Prostate gland (tissue), 2 donors: ENCODE results near the gene UCK2.

Source experiments
- POLR2A ChIP-seq: fragments of 450-650 bp; IDR thresholded peaks from one replicate; pipeline ENCODE4 v1.6.1; 2016; ENCODE audit warnings: antibody characterized with exemption, mild to moderate bottlenecking
- POLR2AphosphoS5 ChIP-seq: sonication (generic); formaldehyde crosslinking; IDR thresholded peaks from one replicate; pipeline ENCODE4 v1.6.1; 2017; ENCODE audit warnings: antibody characterized with exemption
- TF ChIP-seq, protein P1 (sequence below), 4 experiments: fragments of 200-600 bp in 2 of 4; fragments of 450-650 bp in 2 of 4; sonication (generic) in 2 of 4; IDR thresholded peaks; 1 replicate in 3 of 4; 2 replicates in 1 of 4; pipeline ENCODE4 v1.5.1; 2016 to 2019; ENCODE audit warnings: antibody characterized with exemption in 4 of 4, mild to moderate bottlenecking in 2 of 4, moderate library complexity in 2 of 4

DNA sequence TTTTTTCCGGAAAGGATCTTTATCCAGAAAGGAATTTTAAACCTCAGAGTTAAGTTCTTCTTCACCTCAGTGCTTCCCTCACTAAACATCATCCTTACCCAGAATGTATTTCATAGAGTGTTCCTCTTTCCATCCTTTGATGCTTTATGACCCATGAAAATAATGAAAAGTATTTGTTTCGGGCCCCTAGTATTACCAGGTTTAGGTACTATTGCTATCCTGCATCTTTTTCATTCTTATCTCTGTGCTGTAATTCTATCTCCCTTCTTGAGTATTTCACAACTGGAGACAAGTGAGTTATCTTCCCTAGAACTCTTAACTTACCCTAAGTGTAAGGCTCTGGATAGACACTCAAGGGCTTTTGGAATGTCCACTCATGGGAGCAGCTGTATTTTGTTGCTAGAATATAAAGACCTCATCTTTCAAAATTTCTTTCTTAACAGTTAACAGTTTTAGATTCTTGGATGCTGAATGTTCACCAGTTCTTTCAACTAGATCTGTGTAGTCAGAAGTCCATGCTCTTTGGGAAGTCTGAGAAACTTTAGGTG is 26.2 kb downstream of the UCK2 start:
- TF ChIP-seq, protein P1, sequence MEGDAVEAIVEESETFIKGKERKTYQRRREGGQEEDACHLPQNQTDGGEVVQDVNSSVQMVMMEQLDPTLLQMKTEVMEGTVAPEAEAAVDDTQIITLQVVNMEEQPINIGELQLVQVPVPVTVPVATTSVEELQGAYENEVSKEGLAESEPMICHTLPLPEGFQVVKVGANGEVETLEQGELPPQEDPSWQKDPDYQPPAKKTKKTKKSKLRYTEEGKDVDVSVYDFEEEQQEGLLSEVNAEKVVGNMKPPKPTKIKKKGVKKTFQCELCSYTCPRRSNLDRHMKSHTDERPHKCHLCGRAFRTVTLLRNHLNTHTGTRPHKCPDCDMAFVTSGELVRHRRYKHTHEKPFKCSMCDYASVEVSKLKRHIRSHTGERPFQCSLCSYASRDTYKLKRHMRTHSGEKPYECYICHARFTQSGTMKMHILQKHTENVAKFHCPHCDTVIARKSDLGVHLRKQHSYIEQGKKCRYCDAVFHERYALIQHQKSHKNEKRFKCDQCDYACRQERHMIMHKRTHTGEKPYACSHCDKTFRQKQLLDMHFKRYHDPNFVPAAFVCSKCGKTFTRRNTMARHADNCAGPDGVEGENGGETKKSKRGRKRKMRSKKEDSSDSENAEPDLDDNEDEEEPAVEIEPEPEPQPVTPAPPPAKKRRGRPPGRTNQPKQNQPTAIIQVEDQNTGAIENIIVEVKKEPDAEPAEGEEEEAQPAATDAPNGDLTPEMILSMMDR (IDR thresholded peaks at IDR 0.05), result no peak
- TF ChIP-seq POLR2A, result no peak
- TF ChIP-seq POLR2AphosphoS5, result no peak
